HPDE6-E6E7 (cell line): ENCODE results near the gene NFASC.
A peak's percentile ranks its signal among the peaks of the same experiment; 100 is the strongest.

Experiments
- DNase-seq: peaks from one replicate; pipeline ENCODE4 v3.0.0; 2011; ENCODE audit warnings: missing footprints; ENCODE audit errors: extremely low spot score

NFASC gene

GRCh38 chr1:204983136-204983535, 112.5 kb downstream of the NFASC start:
- no peak for DNase-seq

- DNase-seq: no peak
Observed at GRCh38 chr1:204983881-204984280, 113.2 kb downstream of the NFASC start.

GRCh38 chr1:204984499-204984898, 113.8 kb downstream of the NFASC start:
- DNase-seq: no peak

GRCh38 chr1:204986181-204986580, 115.5 kb downstream of the NFASC start:
- no peak for DNase-seq

GRCh38 chr1:204987689-204988088, 117.0 kb downstream of the NFASC start:
- DNase-seq: no peak

GRCh38 chr1:204988196-204988595, 117.5 kb downstream of the NFASC start:
- no peak for DNase-seq

- DNase-seq: peak; percentile 91
Observed at GRCh38 chr1:204989266-204990058, 118.8 kb downstream of the NFASC start.

- no peak for DNase-seq
Observed at GRCh38 chr1:204990059-204990664, 119.5 kb downstream of the NFASC start.

GRCh38 chr1:204990721-204991341, 120.2 kb downstream of the NFASC start:
- no peak for DNase-seq

GRCh38 chr1:204991342-204991844, 120.7 kb downstream of the NFASC start:
- DNase-seq: no peak

- DNase-seq: no peak
Observed at GRCh38 chr1:204992201-204992997, 121.7 kb downstream of the NFASC start.

- no peak for DNase-seq
Observed at GRCh38 chr1:204992998-204993314, 122.3 kb downstream of the NFASC start.

GRCh38 chr1:204994086-204994862, 123.6 kb downstream of the NFASC start:
- no peak for DNase-seq

GRCh38 chr1:204996981-204997380, 126.3 kb downstream of the NFASC start:
- DNase-seq: no peak

- DNase-seq: no peak
Observed at GRCh38 chr1:204997591-204998355, 127.1 kb downstream of the NFASC start.

- no peak for DNase-seq
Observed at GRCh38 chr1:205001162-205001561, 130.5 kb downstream of the NFASC start.

GRCh38 chr1:205002705-205003104, 132.0 kb downstream of the NFASC start:
- DNase-seq: no peak

GRCh38 chr1:205003358-205004131, 132.9 kb downstream of the NFASC start:
- no peak for DNase-seq

- DNase-seq: no peak
Observed at GRCh38 chr1:205004351-205004750, 133.7 kb downstream of the NFASC start.

- no peak for DNase-seq
Observed at GRCh38 chr1:205008896-205009295, 138.2 kb downstream of the NFASC start.
